NCI-H2227 treated with DMSO at 0.1 percent for 48 hours (cell line): Measurements from ENCODE around the gene ERG.

ENCODE experiments used
- DNase-seq: peaks from one replicate; lab custom pipeline; 2025; lab: John Stamatoyannopoulos, UW

Gene ERG

GRCh38 chr21:38389896-38390295 lies 108.4 kb downstream of the ERG start:
- no peak for DNase-seq

GRCh38 chr21:38389354-38389676 lies 109.0 kb downstream of the ERG start:
- DNase-seq: no peak

- DNase-seq: no peak
Observed at GRCh38 chr21:38388647-38389353, 109.5 kb downstream of the ERG start.

- no peak for DNase-seq
Observed at GRCh38 chr21:38388203-38388602, 110.1 kb downstream of the ERG start.

- no peak for DNase-seq
Observed at GRCh38 chr21:38386967-38387366, 111.3 kb downstream of the ERG start.

- DNase-seq: no peak
Observed at GRCh38 chr21:38385427-38386175, 112.7 kb downstream of the ERG start.

- no peak for DNase-seq
Observed at GRCh38 chr21:38384675-38385426, 113.4 kb downstream of the ERG start.

GRCh38 chr21:38384238-38384560 lies 114.1 kb downstream of the ERG start:
- DNase-seq: no peak

- no peak for DNase-seq
Observed at GRCh38 chr21:38383411-38384237, 114.7 kb downstream of the ERG start.

GRCh38 chr21:38380481-38381137 lies 117.7 kb downstream of the ERG start:
- no peak for DNase-seq

- DNase-seq: no peak
Observed at GRCh38 chr21:38379147-38379546, 119.1 kb downstream of the ERG start.

GRCh38 chr21:38377165-38378088 lies 120.8 kb downstream of the ERG start:
- DNase-seq: no peak

GRCh38 chr21:38376693-38377092 lies 121.6 kb downstream of the ERG start:
- no peak for DNase-seq

- no peak for DNase-seq
Observed at GRCh38 chr21:38376235-38376634, 122.0 kb downstream of the ERG start.

- DNase-seq: no peak
Observed at GRCh38 chr21:38367646-38368045, 130.6 kb downstream of the ERG start.

- no peak for DNase-seq
Observed at GRCh38 chr21:38365521-38365920, 132.8 kb downstream of the ERG start.

GRCh38 chr21:38363693-38364092 lies 134.6 kb downstream of the ERG start:
- DNase-seq: no peak

GRCh38 chr21:38361324-38361723 lies 137.0 kb downstream of the ERG start:
- no peak for DNase-seq

GRCh38 chr21:38359835-38360234 lies 138.4 kb downstream of the ERG start:
- DNase-seq: no peak

- DNase-seq: no peak
Observed at GRCh38 chr21:38359090-38359489, 139.2 kb downstream of the ERG start.

- DNase-seq: no peak
Observed at GRCh38 chr21:38358666-38359065, 139.6 kb downstream of the ERG start.
